Subcutaneous abdominal adipose tissue (tissue), 5 donors: ENCODE results near the gene ITSN1.
"Not testable (repeated sequence)": the region's sequence is repeated elsewhere in the genome, so short reads cannot be mapped to it uniquely, and the experiment has no call there.

ENCODE experiments used
- H3K27ac ChIP-seq: one replicate; pipeline ENCODE4 v1.7.0; 2013; ENCODE audit warnings: low read depth, mild to moderate bottlenecking, inconsistent platforms, low read length, moderate library complexity
- H3K27me3 ChIP-seq, 5 donors: one replicate each; pipeline ENCODE4 v1.7.0; 2013; ENCODE audit warnings: low read length in 5 of 5, inconsistent platforms in 1 of 5; ENCODE audit not compliant: control insufficient read depth in 5 of 5, insufficient read depth in 4 of 5
- H3K36me3 ChIP-seq, 5 donors: one replicate each; pipeline ENCODE4 v1.7.0; 2013; ENCODE audit warnings: low read length in 5 of 5; ENCODE audit not compliant: control insufficient read depth in 5 of 5, insufficient read depth in 5 of 5
- H3K4me1 ChIP-seq, 5 donors: one replicate each; pipeline ENCODE4 v1.7.0; 2013; ENCODE audit warnings: low read length in 5 of 5, mild to moderate bottlenecking in 3 of 5, moderate library complexity in 1 of 5; ENCODE audit not compliant: control insufficient read depth in 5 of 5, insufficient read depth in 5 of 5
- H3K4me3 ChIP-seq, 5 donors: one replicate each; pipeline ENCODE4 v1.7.0; 2013; ENCODE audit warnings: low read length in 5 of 5, low read depth in 1 of 5
- H3K9ac ChIP-seq, 5 donors: one replicate each; pipeline ENCODE4 v1.7.0; 2013; ENCODE audit warnings: low read length in 5 of 5, mild to moderate bottlenecking in 4 of 5, moderate library complexity in 3 of 5
- H3K9me3 ChIP-seq, 5 donors: one replicate each; pipeline ENCODE4 v1.7.0; 2013; ENCODE audit warnings: low read length in 5 of 5; ENCODE audit not compliant: control insufficient read depth in 5 of 5
- donor health status: healthy.
- donor health status: healthy.
- donor health status: healthy.
- donor health status: healthy.
- donor health status: healthy.

The ITSN1 gene

GRCh38 chr21:33866826-33867225 lies 224.5 kb downstream of the ITSN1 start:
- Histone ChIP-seq H3K9ac (no peak overlapping the region), H3K4me3 (no peak overlapping the region), H3K36me3 (no peaks in the 10 kb centered on the region), H3K9me3 (no peaks in the 10 kb centered on the region), H3K4me1 (peaks cover 0 to 15% (median 0%) of the 10 kb centered on the region in 5 donors), H3K27ac (no peak overlapping the region), H3K27me3 (no peaks in the 10 kb centered on the region)

GRCh38 chr21:33867868-33868267 lies 225.6 kb downstream of the ITSN1 start:
- H3K4me1 ChIP-seq: peaks cover 0 to 15% (median 0%) of the 10 kb centered on the region in 5 donors
- not testable (repeated sequence) for H3K4me3 ChIP-seq, H3K27ac ChIP-seq, H3K9me3 ChIP-seq, H3K9ac ChIP-seq, H3K27me3 ChIP-seq, H3K36me3 ChIP-seq

- Histone ChIP-seq H3K27me3 (no peaks in the 10 kb centered on the region), H3K4me3 (no peak overlapping the region), H3K36me3 (no peaks in the 10 kb centered on the region), H3K9me3 (no peaks in the 10 kb centered on the region), H3K4me1 (peaks cover 0 to 19% (median 5%) of the 10 kb centered on the region in 5 donors), H3K27ac (peak overlapping the region; percentile 47), H3K9ac (no peak overlapping the region)
Measured at GRCh38 chr21:33869873-33870272, 227.6 kb downstream of the ITSN1 start.

- H3K9ac ChIP-seq: no peak overlapping the region
- H3K27ac ChIP-seq: peak overlapping the region; percentile 47
- no peaks in the 10 kb centered on the region for H3K27me3 ChIP-seq
- no peaks in the 10 kb centered on the region for H3K36me3 ChIP-seq
- no peaks in the 10 kb centered on the region for H3K9me3 ChIP-seq
- H3K4me3 ChIP-seq: no peak overlapping the region
- H3K4me1 ChIP-seq: peaks cover 0 to 19% (median 5%) of the 10 kb centered on the region in 5 donors
Measured at GRCh38 chr21:33870768-33871167, 228.5 kb downstream of the ITSN1 start.

GRCh38 chr21:33871171-33871570 lies 228.9 kb downstream of the ITSN1 start:
- Histone ChIP-seq H3K9me3 (no peaks in the 10 kb centered on the region), H3K27ac (peak overlapping the region; percentile 50), H3K4me1 (peaks cover 0 to 19% (median 5%) of the 10 kb centered on the region in 5 donors), H3K27me3 (no peaks in the 10 kb centered on the region), H3K4me3 (no peak overlapping the region), H3K36me3 (no peaks in the 10 kb centered on the region), H3K9ac (no peak overlapping the region)

- H3K4me1 ChIP-seq: peaks cover 0 to 19% (median 5%) of the 10 kb centered on the region in 5 donors
- H3K4me3 ChIP-seq: no peak overlapping the region
- no peak overlapping the region for H3K9ac ChIP-seq
- no peaks in the 10 kb centered on the region for H3K9me3 ChIP-seq
- peak overlapping the region; percentile 35 for H3K27ac ChIP-seq
- no peaks in the 10 kb centered on the region for H3K36me3 ChIP-seq
- H3K27me3 ChIP-seq: no peaks in the 10 kb centered on the region
Measured at GRCh38 chr21:33872881-33873515, 230.7 kb downstream of the ITSN1 start.

- no peaks in the 10 kb centered on the region for H3K27me3 ChIP-seq
- no peaks in the 10 kb centered on the region for H3K36me3 ChIP-seq
- no peaks in the 10 kb centered on the region for H3K9me3 ChIP-seq
- H3K27ac ChIP-seq: peak overlapping the region; percentile 57
- no peak overlapping the region for H3K9ac ChIP-seq
- H3K4me1 ChIP-seq: peaks cover 0 to 19% (median 5%) of the 10 kb centered on the region in 5 donors
- H3K4me3 ChIP-seq: no peak overlapping the region
Measured at GRCh38 chr21:33874161-33874560, 231.9 kb downstream of the ITSN1 start.

- Histone ChIP-seq H3K4me3 (no peak overlapping the region), H3K27ac (no peak overlapping the region), H3K9ac (no peak overlapping the region), H3K4me1 (peaks cover 0 to 14% (median 5%) of the 10 kb centered on the region in 5 donors), H3K36me3 (no peaks in the 10 kb centered on the region), H3K9me3 (no peaks in the 10 kb centered on the region), H3K27me3 (no peaks in the 10 kb centered on the region)
Measured at GRCh38 chr21:33875026-33875695, 232.9 kb downstream of the ITSN1 start.

GRCh38 chr21:33878824-33879223 lies 236.5 kb downstream of the ITSN1 start:
- Histone ChIP-seq H3K27ac (no peak overlapping the region), H3K4me1 (peaks cover 0 to 26% (median 17%) of the 10 kb centered on the region in 5 donors), H3K27me3 (no peaks in the 10 kb centered on the region), H3K9me3 (no peaks in the 10 kb centered on the region), H3K4me3 (no peak overlapping the region), H3K9ac (no peak overlapping the region), H3K36me3 (no peaks in the 10 kb centered on the region)

GRCh38 chr21:33880626-33881025 lies 238.3 kb downstream of the ITSN1 start:
- Histone ChIP-seq H3K4me1 (peaks cover 4 to 33% (median 28%) of the 10 kb centered on the region in 5 donors), H3K27ac (no peak overlapping the region), H3K27me3 (no peaks in the 10 kb centered on the region), H3K9ac (no peak overlapping the region), H3K4me3 (no peak overlapping the region), H3K9me3 (no peaks in the 10 kb centered on the region), H3K36me3 (no peaks in the 10 kb centered on the region)
